GM23338 (cell line): ENCODE data around the gene SNTG2. TPM values are rescaled to one million over a fixed set of nuclear protein-coding genes. Genes with fewer than 3 reads are reported as not detected.

Experiments
- ATAC-seq: fragments of 200-7000 bp; cut with Tn5 transposase; 3 replicates; pipeline ENCODE4 v1.9.1; 2020
- DNase-seq: peaks from one replicate; pipeline ENCODE4 v3.0.0-alpha.2; 2015; ENCODE audit warnings: low spot score
- H2AFZ ChIP-seq: fragments of 200-600 bp; sonication (generic); 2 replicates; pipeline ENCODE4 v1.8.0; 2016; ENCODE audit warnings: antibody characterized with exemption, mild to moderate bottlenecking, moderate library complexity
- H3F3A ChIP-seq: fragments of 200-600 bp; sonication (generic); replicated peaks from 2 replicates; pipeline ENCODE4 v1.8.0; 2017; ENCODE audit warnings: antibody characterized with exemption, mixed run types, low read depth
- H3K27ac ChIP-seq: fragments of 200-600 bp; sonication (generic); 2 replicates; pipeline ENCODE4 v1.6.1; 2016; ENCODE audit warnings: low read depth
- H3K27me3 ChIP-seq: fragments of 200-600 bp; sonication (generic); 2 replicates; pipeline ENCODE4 v1.8.0; 2016; ENCODE audit warnings: mild to moderate bottlenecking, mixed run types, moderate library complexity; ENCODE audit not compliant: insufficient read depth
- H3K36me3 ChIP-seq: fragments of 200-600 bp; sonication (generic); 2 replicates; pipeline ENCODE4 v1.8.0; 2016; ENCODE audit warnings: mild to moderate bottlenecking; ENCODE audit not compliant: insufficient read depth
- H3K4me1 ChIP-seq: fragments of 200-600 bp; sonication (generic); 2 replicates; pipeline ENCODE4 v1.8.0; 2016; ENCODE audit warnings: mild to moderate bottlenecking, moderate library complexity; ENCODE audit not compliant: insufficient read depth
- H3K4me2 ChIP-seq: fragments of 200-600 bp; sonication (generic); 2 replicates; pipeline ENCODE4 v1.7.1; 2017; ENCODE audit warnings: mixed run types
- H3K4me3 ChIP-seq: fragments of 200-600 bp; sonication (generic); 2 replicates; pipeline ENCODE4 v1.6.1; 2016; ENCODE audit warnings: mixed run types
- H3K79me2 ChIP-seq: fragments of 200-600 bp; sonication (generic); replicated peaks from 2 replicates; pipeline ENCODE4 v1.8.0; 2017; ENCODE audit warnings: mild to moderate bottlenecking; ENCODE audit not compliant: insufficient read depth
- H3K9me2 ChIP-seq: fragments of 200-600 bp; sonication (generic); 2 replicates; pipeline ENCODE4 v1.8.0; 2017; ENCODE audit not compliant: insufficient read depth
- H4K20me1 ChIP-seq: fragments of 200-600 bp; sonication (generic); replicated peaks from 2 replicates; pipeline ENCODE4 v1.8.0; 2017; ENCODE audit warnings: mild to moderate bottlenecking; ENCODE audit not compliant: insufficient read depth
- H3K27ac Mint-ChIP-seq: 2 replicates; pipeline ENCODE4 v1.8.0; 2020; ENCODE audit warnings: inconsistent platforms, mild to moderate bottlenecking, moderate library complexity, mixed read lengths
- H3K27me3 Mint-ChIP-seq: 3 replicates; pipeline ENCODE4 v1.8.0; 2022; ENCODE audit warnings: low read depth, mild to moderate bottlenecking, moderate library complexity, mixed read lengths, inconsistent platforms; ENCODE audit not compliant: insufficient read depth, poor library complexity
- H3K36me3 Mint-ChIP-seq: 3 replicates; pipeline ENCODE4 v1.8.0; 2021; ENCODE audit warnings: low read depth, mild to moderate bottlenecking, inconsistent platforms, moderate library complexity, mixed read lengths
- H3K4me1 Mint-ChIP-seq: 3 replicates; pipeline ENCODE4 v1.8.0; 2020; ENCODE audit warnings: mild to moderate bottlenecking, inconsistent platforms, mixed read lengths
- H3K4me3 Mint-ChIP-seq: 3 replicates; pipeline ENCODE4 v1.8.0; 2021; ENCODE audit warnings: moderate library complexity, mild to moderate bottlenecking, inconsistent platforms, mixed read lengths
- H3K9me3 Mint-ChIP-seq: 3 replicates; pipeline ENCODE4 v1.8.0; 2020; ENCODE audit warnings: moderate library complexity, mild to moderate bottlenecking, inconsistent platforms, mixed read lengths
- CREB1 ChIP-seq: fragments of 250-450 bp; sonication (Bioruptor Pico); IDR thresholded peaks from 2 replicates; pipeline ENCODE4 v1.5.0; 2020; ENCODE audit warnings: low read depth, mild to moderate bottlenecking, moderate library complexity
- EZH2 ChIP-seq: fragments of 200-600 bp; sonication (generic); IDR thresholded peaks from one replicate; pipeline ENCODE4 v1.8.0; 2017; ENCODE audit warnings: antibody characterized with exemption, mild to moderate bottlenecking, low read depth; ENCODE audit not compliant: unreplicated experiment
- EZH2phosphoT487 ChIP-seq: fragments of 200-600 bp; sonication (generic); IDR thresholded peaks from one replicate; pipeline ENCODE4 v1.8.1; 2018; ENCODE audit warnings: antibody characterized with exemption; ENCODE audit not compliant: unreplicated experiment
- NANOG ChIP-seq: IDR thresholded peaks from 2 replicates; pipeline ENCODE4 v1.6.1; 2016; ENCODE audit warnings: antibody characterized with exemption, borderline replicate concordance
- POLR2AphosphoS5 ChIP-seq: IDR thresholded peaks from 2 replicates; pipeline ENCODE4 v1.6.1; 2016; ENCODE audit warnings: antibody characterized with exemption, low read depth
- STAT1 ChIP-seq: IDR thresholded peaks from one replicate; pipeline ENCODE4 v1.6.1; 2016; ENCODE audit warnings: antibody characterized with exemption; ENCODE audit not compliant: unreplicated experiment
- ZNF331 ChIP-seq: fragments of 250-450 bp; sonication (Bioruptor Pico); IDR thresholded peaks from 2 replicates; pipeline ENCODE4 v1.5.0; 2020; ENCODE audit warnings: low read depth, mild to moderate bottlenecking, moderate library complexity
- polyA plus RNA-seq: library from polyadenylated mRNA; unstranded; fragments of >200 nt; fragmentation: Nextera tagmentation; extraction: Ambion mirVana; gene quantifications from 2 replicates; pipeline ENCODE4 v1.2.1, GENCODE V29; 2016
- total RNA-seq: library from RNA; depleted of rRNA; stranded (reverse); fragments of >200 nt; shearing (Covaris generic); gene quantifications from 2 replicates; pipeline ENCODE4 v1.2.3, GENCODE V29; 2014
- TF ChIP-seq, protein P1 (sequence below): IDR thresholded peaks from 2 replicates; pipeline ENCODE4 v1.6.1; 2016; ENCODE audit warnings: antibody characterized with exemption
- TF ChIP-seq, protein P2 (sequence below), 2 experiments: fragments of 200-600 bp in 1 of 2; sonication (generic) in 1 of 2; conservative IDR thresholded peaks; 2 replicates each; pipeline versions ENCODE4 v1.5.1 to v1.6.1; 2016 to 2017; ENCODE audit warnings: antibody characterized with exemption in 2 of 2, low read depth in 2 of 2, mild to moderate bottlenecking in 2 of 2, moderate library complexity in 1 of 2
- TF ChIP-seq, protein P3 (sequence below): IDR thresholded peaks from one replicate; pipeline ENCODE4 v1.6.1; 2018; ENCODE audit warnings: antibody characterized with exemption; ENCODE audit not compliant: unreplicated experiment

The SNTG2 gene
- total and polyA plus RNA-seq, 2 experiments from 2014 or later: 27.5 to 60.4 TPM

DNA sequence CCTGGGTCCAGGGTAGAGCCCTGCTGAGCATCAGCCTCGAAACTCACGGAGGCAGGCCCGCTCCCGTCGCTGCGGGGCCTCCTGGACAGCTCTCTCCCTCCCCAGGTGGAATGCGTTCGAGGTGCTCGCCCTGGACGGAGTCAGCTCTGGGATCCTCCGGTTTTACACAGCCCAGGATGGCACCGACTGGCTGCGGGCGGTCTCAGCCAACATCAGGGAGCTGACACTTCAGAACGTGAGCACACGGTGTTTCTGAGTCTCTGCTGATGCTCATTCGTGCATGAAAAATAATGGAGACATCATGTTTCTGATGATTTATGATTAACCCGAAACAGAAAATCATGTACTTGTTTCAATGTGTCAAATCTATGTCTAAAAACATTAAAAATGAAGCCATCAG is 287.1 kb downstream of the SNTG2 start:
- Histone ChIP-seq H3K36me3 (no peaks in the 10 kb centered on the region), H2AFZ (no peak overlapping the region), H3K4me2 (no peak overlapping the region), H3K27me3 (no peaks in the 10 kb centered on the region), H3K9me2 (no peaks in the 10 kb centered on the region), H3K27ac (no peak overlapping the region), H3K79me2 (no peaks in the 10 kb centered on the region), H3K4me3 (no peak overlapping the region), H3F3A (no peaks in the 10 kb centered on the region), H3K4me1 (no peaks in the 10 kb centered on the region; the same call in 1 of the 2 replicates), H4K20me1 (no peaks in the 10 kb centered on the region)
- Mint-ChIP-seq H3K4me1 (peaks cover 9% of the 10 kb centered on the region), H3K27ac (no peak overlapping the region), H3K9me3 (no peaks in the 10 kb centered on the region), H3K4me3 (no peak overlapping the region), H3K27me3 (peaks cover 7% of the 10 kb centered on the region), H3K36me3 (no peaks in the 10 kb centered on the region)
- TF ChIP-seq ZNF331 (no peak), NANOG (no peak), EZH2 (no peak)
- ATAC-seq (no peak), DNase-seq (no peak)

DNA sequence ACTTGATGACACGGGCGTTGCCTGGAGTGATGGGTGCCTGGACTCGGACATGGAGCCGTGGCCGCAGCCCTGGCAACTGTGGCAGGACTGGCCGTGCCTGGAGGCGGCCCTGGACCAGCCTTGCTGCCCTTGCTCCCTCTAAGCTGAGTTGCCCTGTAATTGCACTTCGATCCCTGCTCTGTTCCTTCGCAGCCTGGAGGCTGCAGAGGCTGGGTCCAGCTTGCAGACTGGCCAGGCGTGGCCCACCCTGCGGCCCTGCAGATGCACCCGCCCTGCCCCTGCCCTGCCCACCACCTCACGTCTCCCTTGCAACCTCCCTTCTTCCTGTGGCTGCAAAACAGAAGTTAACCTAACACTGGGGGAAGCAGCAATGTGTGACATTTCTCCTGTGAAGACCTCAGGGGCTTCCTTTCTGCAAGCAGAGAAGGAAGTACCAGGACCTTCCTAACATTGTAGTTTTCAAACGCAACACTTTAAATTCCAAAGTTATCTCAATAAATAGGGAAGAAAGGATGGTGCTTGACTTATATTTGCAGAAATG is 288.0 kb downstream of the SNTG2 start:
- H2AFZ ChIP-seq: no peak overlapping the region
- no peak overlapping the region for H3K4me2 ChIP-seq
- H3K4me1 ChIP-seq: no peaks in the 10 kb centered on the region; the same call in 1 of the 2 replicates
- Mint-ChIP-seq H3K9me3 (no peaks in the 10 kb centered on the region), H3K4me3 (no peak overlapping the region), H3K36me3 (no peaks in the 10 kb centered on the region), H3K27me3 (peaks cover 7% of the 10 kb centered on the region), H3K4me1 (peaks cover 9% of the 10 kb centered on the region), H3K27ac (no peak overlapping the region)
- no peak overlapping the region for H3K4me3 ChIP-seq
- no peaks in the 10 kb centered on the region for H3K36me3 ChIP-seq
- H3F3A ChIP-seq: no peaks in the 10 kb centered on the region
- no peaks in the 10 kb centered on the region for H3K79me2 ChIP-seq
- no peaks in the 10 kb centered on the region for H4K20me1 ChIP-seq
- H3K27ac ChIP-seq: no peak overlapping the region
- peak; percentile 37; the same call in 2 of the 3 replicates for ATAC-seq
- TF ChIP-seq, protein P1, sequence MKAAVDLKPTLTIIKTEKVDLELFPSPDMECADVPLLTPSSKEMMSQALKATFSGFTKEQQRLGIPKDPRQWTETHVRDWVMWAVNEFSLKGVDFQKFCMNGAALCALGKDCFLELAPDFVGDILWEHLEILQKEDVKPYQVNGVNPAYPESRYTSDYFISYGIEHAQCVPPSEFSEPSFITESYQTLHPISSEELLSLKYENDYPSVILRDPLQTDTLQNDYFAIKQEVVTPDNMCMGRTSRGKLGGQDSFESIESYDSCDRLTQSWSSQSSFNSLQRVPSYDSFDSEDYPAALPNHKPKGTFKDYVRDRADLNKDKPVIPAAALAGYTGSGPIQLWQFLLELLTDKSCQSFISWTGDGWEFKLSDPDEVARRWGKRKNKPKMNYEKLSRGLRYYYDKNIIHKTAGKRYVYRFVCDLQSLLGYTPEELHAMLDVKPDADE: no peak
- TF ChIP-seq NANOG (no peak), CREB1 (CRISPR knock-in tag) (no peak), EZH2phosphoT487 (no peak), EZH2 (no peak), STAT1 (no peak), POLR2AphosphoS5 (no peak), ZNF331 (no peak)
- DNase-seq: no peak
- H3K27me3 ChIP-seq: no peaks in the 10 kb centered on the region
- no peaks in the 10 kb centered on the region for H3K9me2 ChIP-seq

DNA sequence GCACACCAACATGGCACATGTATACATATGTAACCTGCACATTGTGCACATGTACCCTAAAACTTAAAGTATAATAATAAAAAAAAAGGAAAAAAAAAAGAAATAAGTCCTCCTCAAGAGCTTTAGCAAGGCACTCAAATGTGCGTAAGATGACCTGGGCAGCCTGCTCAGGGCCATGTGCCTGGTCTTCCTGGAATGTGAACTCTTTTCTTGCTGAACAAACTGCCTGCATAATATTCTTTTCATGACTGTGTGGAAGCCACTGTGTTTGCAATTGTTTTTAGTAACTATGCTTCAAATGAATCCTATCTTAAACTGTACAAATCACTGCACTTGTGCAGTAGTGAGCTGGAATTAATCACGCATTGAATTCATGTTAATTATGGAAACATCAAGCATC is 294.5 kb downstream of the SNTG2 start:
- H3K79me2 ChIP-seq: no peaks in the 10 kb centered on the region
- no peak for DNase-seq
- no peak for ATAC-seq
- no peak overlapping the region for H2AFZ ChIP-seq
- H3K27me3 ChIP-seq: no peaks in the 10 kb centered on the region
- no peaks in the 10 kb centered on the region for H4K20me1 ChIP-seq
- H3K4me3 ChIP-seq: no peak overlapping the region
- H3K9me2 ChIP-seq: no peaks in the 10 kb centered on the region
- no peaks in the 10 kb centered on the region; the same call in 2 of the 3 replicates for H3K4me1 Mint-ChIP-seq
- TF ChIP-seq, protein P2, sequence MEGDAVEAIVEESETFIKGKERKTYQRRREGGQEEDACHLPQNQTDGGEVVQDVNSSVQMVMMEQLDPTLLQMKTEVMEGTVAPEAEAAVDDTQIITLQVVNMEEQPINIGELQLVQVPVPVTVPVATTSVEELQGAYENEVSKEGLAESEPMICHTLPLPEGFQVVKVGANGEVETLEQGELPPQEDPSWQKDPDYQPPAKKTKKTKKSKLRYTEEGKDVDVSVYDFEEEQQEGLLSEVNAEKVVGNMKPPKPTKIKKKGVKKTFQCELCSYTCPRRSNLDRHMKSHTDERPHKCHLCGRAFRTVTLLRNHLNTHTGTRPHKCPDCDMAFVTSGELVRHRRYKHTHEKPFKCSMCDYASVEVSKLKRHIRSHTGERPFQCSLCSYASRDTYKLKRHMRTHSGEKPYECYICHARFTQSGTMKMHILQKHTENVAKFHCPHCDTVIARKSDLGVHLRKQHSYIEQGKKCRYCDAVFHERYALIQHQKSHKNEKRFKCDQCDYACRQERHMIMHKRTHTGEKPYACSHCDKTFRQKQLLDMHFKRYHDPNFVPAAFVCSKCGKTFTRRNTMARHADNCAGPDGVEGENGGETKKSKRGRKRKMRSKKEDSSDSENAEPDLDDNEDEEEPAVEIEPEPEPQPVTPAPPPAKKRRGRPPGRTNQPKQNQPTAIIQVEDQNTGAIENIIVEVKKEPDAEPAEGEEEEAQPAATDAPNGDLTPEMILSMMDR (conservative IDR thresholded peaks at IDR 0.05; ENCODE audit: low read depth in 2 of 2): no peak
- TF ChIP-seq, protein P3, sequence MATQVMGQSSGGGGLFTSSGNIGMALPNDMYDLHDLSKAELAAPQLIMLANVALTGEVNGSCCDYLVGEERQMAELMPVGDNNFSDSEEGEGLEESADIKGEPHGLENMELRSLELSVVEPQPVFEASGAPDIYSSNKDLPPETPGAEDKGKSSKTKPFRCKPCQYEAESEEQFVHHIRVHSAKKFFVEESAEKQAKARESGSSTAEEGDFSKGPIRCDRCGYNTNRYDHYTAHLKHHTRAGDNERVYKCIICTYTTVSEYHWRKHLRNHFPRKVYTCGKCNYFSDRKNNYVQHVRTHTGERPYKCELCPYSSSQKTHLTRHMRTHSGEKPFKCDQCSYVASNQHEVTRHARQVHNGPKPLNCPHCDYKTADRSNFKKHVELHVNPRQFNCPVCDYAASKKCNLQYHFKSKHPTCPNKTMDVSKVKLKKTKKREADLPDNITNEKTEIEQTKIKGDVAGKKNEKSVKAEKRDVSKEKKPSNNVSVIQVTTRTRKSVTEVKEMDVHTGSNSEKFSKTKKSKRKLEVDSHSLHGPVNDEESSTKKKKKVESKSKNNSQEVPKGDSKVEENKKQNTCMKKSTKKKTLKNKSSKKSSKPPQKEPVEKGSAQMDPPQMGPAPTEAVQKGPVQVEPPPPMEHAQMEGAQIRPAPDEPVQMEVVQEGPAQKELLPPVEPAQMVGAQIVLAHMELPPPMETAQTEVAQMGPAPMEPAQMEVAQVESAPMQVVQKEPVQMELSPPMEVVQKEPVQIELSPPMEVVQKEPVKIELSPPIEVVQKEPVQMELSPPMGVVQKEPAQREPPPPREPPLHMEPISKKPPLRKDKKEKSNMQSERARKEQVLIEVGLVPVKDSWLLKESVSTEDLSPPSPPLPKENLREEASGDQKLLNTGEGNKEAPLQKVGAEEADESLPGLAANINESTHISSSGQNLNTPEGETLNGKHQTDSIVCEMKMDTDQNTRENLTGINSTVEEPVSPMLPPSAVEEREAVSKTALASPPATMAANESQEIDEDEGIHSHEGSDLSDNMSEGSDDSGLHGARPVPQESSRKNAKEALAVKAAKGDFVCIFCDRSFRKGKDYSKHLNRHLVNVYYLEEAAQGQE: no peak
- TF ChIP-seq EZH2: no peak
- no peak overlapping the region for H3K4me2 ChIP-seq
- H3K36me3 ChIP-seq: no peaks in the 10 kb centered on the region
- no peak overlapping the region for H3K4me3 Mint-ChIP-seq
- H3K36me3 Mint-ChIP-seq: no peaks in the 10 kb centered on the region
- no peak overlapping the region for H3K27ac ChIP-seq
- no peaks in the 10 kb centered on the region for H3K27me3 Mint-ChIP-seq
- no peaks in the 10 kb centered on the region for H3K9me3 Mint-ChIP-seq
- no peak overlapping the region for H3K27ac Mint-ChIP-seq
- H3F3A ChIP-seq: no peaks in the 10 kb centered on the region
- H3K4me1 ChIP-seq: no peaks in the 10 kb centered on the region
